GM18907 (cell line): ENCODE measurements around the gene FOXL2.

Experiments used
- ATAC-seq: cut with Tn5 transposase; IDR thresholded peaks from one replicate; pipeline ENCODE4 v1.9.1; 2021; ENCODE audit warnings: mild to moderate bottlenecking, moderate library complexity; ENCODE audit not compliant: unreplicated experiment

Gene FOXL2

DNA sequence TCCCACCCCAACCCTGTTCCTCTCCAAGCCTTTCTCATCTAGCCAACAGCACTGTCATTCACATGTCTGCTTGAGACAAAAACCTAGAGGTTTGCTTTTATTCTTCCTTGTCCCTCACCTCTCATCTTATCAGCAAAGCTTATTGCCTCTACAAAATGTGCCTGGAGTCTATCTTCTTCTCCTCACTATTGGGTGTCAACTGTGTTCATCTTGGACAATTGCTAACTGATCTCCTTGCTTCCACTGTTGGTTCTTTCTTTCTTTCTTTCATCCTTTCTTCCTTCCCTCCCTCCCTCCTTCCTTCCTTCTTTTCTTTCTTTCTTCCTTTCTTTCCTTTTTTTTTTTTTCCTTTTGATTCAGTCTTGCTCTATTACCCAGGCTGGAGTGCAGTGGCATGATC, 48.2 kb downstream of the FOXL2 start:
- no peak for ATAC-seq

DNA sequence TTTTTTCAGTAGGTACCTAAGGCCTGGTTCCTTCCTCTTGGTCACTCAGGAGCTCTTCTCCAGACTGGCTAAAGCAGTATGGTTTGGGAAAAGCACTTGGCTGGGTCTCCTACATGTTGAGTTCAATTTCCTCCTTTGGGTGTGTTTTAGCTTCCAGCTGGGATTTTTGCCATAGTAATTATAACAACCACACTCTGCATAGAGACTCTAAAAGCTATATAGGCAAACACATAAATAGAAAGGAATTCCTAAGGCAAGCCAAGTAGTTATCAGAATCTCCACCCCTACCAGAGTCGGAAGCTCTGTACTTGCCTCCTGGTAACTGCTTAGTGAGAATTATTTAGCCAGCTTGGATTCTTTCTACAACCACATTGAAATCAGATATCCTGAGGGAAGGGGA, 48.6 kb downstream of the FOXL2 start:
- no peak for ATAC-seq
